NCI-H526 (cell line): ENCODE data around the gene GRAMD1C.

ENCODE experiments used
- DNase-seq, 2 experiments: peaks; one replicate each; lab custom pipeline; 2025; lab: John Stamatoyannopoulos, UW

GRAMD1C gene

GRCh38 chr3:113952921-113953320 is 114.3 kb downstream of the GRAMD1C start:
- no peak for DNase-seq

- no peak for DNase-seq
Measured at GRCh38 chr3:113953677-113954076, 115.1 kb downstream of the GRAMD1C start.

- DNase-seq: no peak
Measured at GRCh38 chr3:113954091-113954685, 115.6 kb downstream of the GRAMD1C start.

- no peak for DNase-seq
Measured at GRCh38 chr3:113963879-113964278, 125.3 kb downstream of the GRAMD1C start.

- peak in 1 of 2 experiments; percentile 2 for DNase-seq
Measured at GRCh38 chr3:113966172-113966571, 127.6 kb downstream of the GRAMD1C start.

- no peak for DNase-seq
Measured at GRCh38 chr3:113968986-113969385, 130.4 kb downstream of the GRAMD1C start.

- no peak for DNase-seq
Measured at GRCh38 chr3:113977822-113978221, 139.2 kb downstream of the GRAMD1C start.

- peak; percentile 80 to 84 for DNase-seq
Measured at GRCh38 chr3:113979916-113980315, 141.3 kb downstream of the GRAMD1C start.

GRCh38 chr3:113981803-113982202 is 143.2 kb downstream of the GRAMD1C start:
- DNase-seq: no peak

- no peak for DNase-seq
Measured at GRCh38 chr3:113983544-113983943, 145.0 kb downstream of the GRAMD1C start.

- DNase-seq: no peak
Measured at GRCh38 chr3:113985541-113985940, 147.0 kb downstream of the GRAMD1C start.
